NB4 (cell line): Measurements from ENCODE around the gene SHROOM2.

Experiments used
- MAX ChIP-seq: IDR thresholded peaks from 2 replicates; pipeline ENCODE4 v1.6.1; 2011; ENCODE audit warnings: low read depth, low read length
- POLR2A ChIP-seq: IDR thresholded peaks from 2 replicates; pipeline ENCODE4 v1.6.1; 2011; ENCODE audit warnings: mild to moderate bottlenecking; ENCODE audit not compliant: insufficient read length; ENCODE audit errors: extremely low read depth

- TF ChIP-seq POLR2A (no peak), MAX (no peak)
These were observed 87.7 kb downstream of the SHROOM2 start for GRCh38 chrX:9873952-9874351.
